Heart left ventricle (tissue), 16 donors: Measurements from ENCODE around the gene GAB2. TPM values are rescaled to one million over a fixed set of nuclear protein-coding genes. Genes with fewer than 3 reads are reported as not detected.

Source experiments
- ATAC-seq, 4 donors: fragments of 200-7000 bp; cut with Tn5 transposase; one replicate each; pipeline ENCODE4 v1.9.1; 2020 to 2022; ENCODE audit warnings: moderate library complexity in 4 of 4, mild to moderate bottlenecking in 3 of 4, moderate number of reproducible peaks in 1 of 4
- DNase-seq, 5 donors: peaks; one replicate each; pipeline ENCODE4 v3.0.0-alpha.2; 2020
- H3K27ac ChIP-seq, 12 donors: fragments of 200-600 bp; sonication (generic) in 4 of 12; one replicate each; pipeline versions ENCODE4 v1.5.0 to v1.8.0; 2016 to 2022; ENCODE audit warnings: mild to moderate bottlenecking in 2 of 12
- H3K27me3 ChIP-seq, 9 donors: fragments of 200-600 bp; sonication (generic) in 2 of 9; one replicate each; pipeline versions ENCODE4 v1.5.1 to v1.8.0; 2016 to 2022; ENCODE audit warnings: mild to moderate bottlenecking in 3 of 9
- H3K36me3 ChIP-seq, 9 donors: fragments of 200-600 bp; sonication (generic) in 2 of 9; one replicate each; pipeline versions ENCODE4 v1.5.0 to v1.8.0; 2018 to 2022; ENCODE audit warnings: mild to moderate bottlenecking in 2 of 9
- H3K4me1 ChIP-seq, 12 donors: fragments of 200-600 bp; sonication (generic) in 4 of 12; one replicate each; pipeline versions ENCODE4 v1.5.0 to v1.8.0; 2016 to 2022; ENCODE audit warnings: mild to moderate bottlenecking in 3 of 12
- H3K4me3 ChIP-seq, 12 donors: fragments of 200-600 bp; sonication (generic) in 4 of 12; one replicate each; pipeline versions ENCODE4 v1.5.0 to v1.8.0; 2017 to 2022; ENCODE audit warnings: mild to moderate bottlenecking in 9 of 12, moderate library complexity in 4 of 12
- H3K9me3 ChIP-seq, 12 donors: fragments of 200-600 bp; sonication (generic) in 4 of 12; one replicate each; pipeline versions ENCODE4 v1.5.0 to v1.8.0; 2016 to 2022; ENCODE audit warnings: mild to moderate bottlenecking in 1 of 12
- POLR2A ChIP-seq, 2 donors: fragments of 450-650 bp; IDR thresholded peaks; one replicate each; pipeline ENCODE4 v1.6.1; 2017; ENCODE audit warnings: antibody characterized with exemption in 2 of 2, mild to moderate bottlenecking in 2 of 2, moderate library complexity in 2 of 2
- WGBS, 4 donors: extraction: QIAGEN DNeasy Blood & Tissue Kit in 2 of 4; methylation state at CpG; one replicate each; pipeline versions ENCODE4 v1.1.5 to v1.1.7; 2013 to 2018; 5-methylcytosine and 5-hydroxymethylcytosine counted together
- intact Hi-C, 10 donors: fragments of 100-400 bp; cut with DNase I; formaldehyde crosslinking; loops; one replicate each; pipeline versions ENCODE4 v1.11.1 to v1.14.2; 2022
- polyA plus RNA-seq, 2 donors: library from polyadenylated mRNA; stranded (reverse); fragments of 200-250 nt; gene quantifications; one replicate each; pipeline ENCODE4 v1.2.3, GENCODE V29; 2013
- total RNA-seq, 9 donors: library from RNA; depleted of rRNA in 2 of 9; stranded (reverse); fragments of >200 nt in 2 of 9; fragmentation: NEBNext Ultra II Directional in 3 of 9; extraction: Animal tissue kit (Norgen Biotek cat#: 25700) in 3 of 9; gene quantifications; one replicate each; pipeline versions ENCODE4 v1.1.0 to v1.2.4, GENCODE V29; 2016 to 2023
- TF ChIP-seq, protein P1 (sequence below), 12 donors: fragments of 200-600 bp; sonication (generic) in 4 of 12; IDR thresholded peaks; one replicate each; pipeline versions ENCODE4 v1.5.0 to v1.8.0; 2018 to 2022; ENCODE audit warnings: antibody characterized with exemption in 12 of 12, mild to moderate bottlenecking in 5 of 12
- donor health status: ischemic (EF 13 %, LVEDD 7.1; RV severe dilation, severe dysfunction).
- donor health status: healthy with polysubstance abuse.
- donor health status: DM: no; HTN: yes; CAD: no.
- donor health status: DM: no; HTN: no; CAD: no.
- donor health status: ischemic (EF 25% LVEDD 6.9; RV normal size, moderate dysfunction).
- donor health status: ischemic (EF 25% LVEDD 5.7; RV mildly dilated, moderate dysfunction).
- donor health status: healthy.
- donor health status: DM: yes; HTN: yes; CAD: no.
- donor health status: ischemic (EF 35%, LVEDD 5.7; RV mildly dilated, moderate dysfunction).
- donor health status: nonischemic (EF 11% LVEDD 7.7; RV severe dilation, severe dysfunction).
- donor health status: DM: yes; HTN: yes; CAD: no.
- donor health status: PGD.
- donor health status: ischemic (EF 29% LVEDD 5.4; RV normal size, mild dysfunction).
- donor health status: nonischemic (EF 23%, LVEDD 6.1; RV moderate dilation, normal function).

GAB2 gene
- total and polyA plus RNA-seq, 11 donors = 6.1 to 53.0 (median 30.0) TPM

DNA sequence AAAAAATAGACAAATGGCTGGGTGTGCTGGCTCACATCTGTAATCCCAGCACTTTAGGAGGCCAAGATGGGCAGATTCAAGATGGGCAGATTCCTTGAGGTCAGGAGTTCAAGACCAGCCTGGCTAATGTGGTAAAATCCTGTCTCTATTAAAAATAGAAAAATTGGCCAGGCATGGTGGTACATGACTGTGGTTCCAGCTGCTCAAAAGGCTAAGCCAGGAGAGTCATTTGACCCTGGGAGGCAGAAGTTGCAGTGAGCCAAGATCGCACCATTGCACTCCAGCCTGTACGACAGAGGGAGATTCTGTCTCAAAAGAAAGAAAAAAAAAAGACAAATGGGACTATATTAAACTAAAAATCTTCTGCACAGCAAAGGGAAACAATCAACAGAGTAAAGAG is 173.5 kb downstream of the GAB2 start:
- Histone ChIP-seq H3K4me3 (no peak overlapping the region), H3K4me1 (peaks cover 0 to 19% (median 6%) of the 10 kb centered on the region in 12 donors), H3K36me3 (peaks cover 0 to 34% (median 15%) of the 10 kb centered on the region in 9 donors), H3K27ac (peak overlapping the region in 7 of 12 donors; percentile 3 to 59 (median 24)), H3K27me3 (no peaks in the 10 kb centered on the region), H3K9me3 (peaks cover 0 to 29% (median 7%) of the 10 kb centered on the region in 12 donors)
- intact Hi-C loops = loop anchor here in 1 of 10 donors (10.0 kb wide), 1 partner anchor 101 kb away; no protein-coding TSS in a partner anchor
- WGBS, 4 donors = 33 to 50% (median 39%) methylated on average over 2 of the region's 2 CpGs
- DNase-seq = no peak
- ATAC-seq = peak; percentile 44 to 72 (median 65)
- TF ChIP-seq, protein P1, sequence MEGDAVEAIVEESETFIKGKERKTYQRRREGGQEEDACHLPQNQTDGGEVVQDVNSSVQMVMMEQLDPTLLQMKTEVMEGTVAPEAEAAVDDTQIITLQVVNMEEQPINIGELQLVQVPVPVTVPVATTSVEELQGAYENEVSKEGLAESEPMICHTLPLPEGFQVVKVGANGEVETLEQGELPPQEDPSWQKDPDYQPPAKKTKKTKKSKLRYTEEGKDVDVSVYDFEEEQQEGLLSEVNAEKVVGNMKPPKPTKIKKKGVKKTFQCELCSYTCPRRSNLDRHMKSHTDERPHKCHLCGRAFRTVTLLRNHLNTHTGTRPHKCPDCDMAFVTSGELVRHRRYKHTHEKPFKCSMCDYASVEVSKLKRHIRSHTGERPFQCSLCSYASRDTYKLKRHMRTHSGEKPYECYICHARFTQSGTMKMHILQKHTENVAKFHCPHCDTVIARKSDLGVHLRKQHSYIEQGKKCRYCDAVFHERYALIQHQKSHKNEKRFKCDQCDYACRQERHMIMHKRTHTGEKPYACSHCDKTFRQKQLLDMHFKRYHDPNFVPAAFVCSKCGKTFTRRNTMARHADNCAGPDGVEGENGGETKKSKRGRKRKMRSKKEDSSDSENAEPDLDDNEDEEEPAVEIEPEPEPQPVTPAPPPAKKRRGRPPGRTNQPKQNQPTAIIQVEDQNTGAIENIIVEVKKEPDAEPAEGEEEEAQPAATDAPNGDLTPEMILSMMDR (IDR thresholded peaks at IDR 0.05) = no peak
- no peak for TF ChIP-seq POLR2A (IDR thresholded peaks at IDR 0.05)

DNA sequence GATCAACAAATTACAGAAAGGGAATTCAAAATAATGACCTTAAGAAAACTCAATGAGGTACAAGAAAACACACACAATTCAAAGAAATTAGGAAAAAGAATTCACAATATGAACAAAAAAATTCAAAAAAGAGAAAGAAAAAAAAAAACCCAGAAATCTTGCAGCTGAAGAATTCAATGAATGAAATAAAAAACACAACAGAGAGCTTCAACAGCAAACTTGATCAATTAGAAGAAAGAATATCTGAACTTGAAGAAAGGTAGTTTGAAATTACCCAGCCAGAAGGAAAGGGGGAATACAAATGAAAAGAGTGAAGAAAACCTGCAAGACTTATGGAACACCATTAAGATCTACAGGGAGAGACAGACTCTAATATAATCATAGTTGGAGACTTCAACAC is 176.1 kb downstream of the GAB2 start:
- H3K9me3 ChIP-seq = peaks cover 0 to 31% (median 7%) of the 10 kb centered on the region in 12 donors
- TF ChIP-seq, protein P1 (IDR thresholded peaks at IDR 0.05) = no peak
- no peak for TF ChIP-seq POLR2A (IDR thresholded peaks at IDR 0.05)
- peaks cover 0 to 15% (median 0%) of the 10 kb centered on the region in 9 donors for H3K36me3 ChIP-seq
- ATAC-seq = no peak
- H3K27ac ChIP-seq = no peak overlapping the region
- no peak for DNase-seq
- intact Hi-C loops = loop anchor here in 1 of 10 donors (10.0 kb wide), 1 partner anchor 103 kb away; no protein-coding TSS in a partner anchor
- peaks cover 0 to 19% (median 6%) of the 10 kb centered on the region in 12 donors for H3K4me1 ChIP-seq
- H3K4me3 ChIP-seq = no peak overlapping the region
- no peaks in the 10 kb centered on the region for H3K27me3 ChIP-seq

DNA sequence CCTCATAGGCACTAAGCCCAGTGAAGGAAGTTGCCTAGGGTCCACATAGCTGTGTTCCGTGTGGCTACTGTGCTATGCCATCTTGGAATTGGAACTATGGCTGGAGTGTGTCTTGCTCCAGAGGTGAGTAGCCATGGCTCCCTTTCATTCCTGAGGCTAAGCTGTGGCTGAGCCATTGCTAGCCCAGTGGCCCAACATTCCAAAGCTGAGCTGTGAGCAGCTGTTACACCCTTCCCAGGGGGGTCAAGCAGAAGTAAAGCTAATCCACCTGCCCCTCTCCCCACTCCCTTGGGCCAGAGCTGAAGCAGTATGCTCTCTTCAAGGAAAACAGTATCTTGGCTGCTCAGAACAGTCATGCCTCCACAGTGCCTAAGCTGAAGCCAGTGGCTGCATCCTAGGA is 177.8 kb downstream of the GAB2 start:
- Histone ChIP-seq H3K4me1 (peaks cover 0 to 16% (median 6%) of the 10 kb centered on the region in 12 donors), H3K9me3 (peaks cover 0 to 23% (median 7%) of the 10 kb centered on the region in 12 donors), H3K27ac (no peak overlapping the region), H3K36me3 (peaks cover 0 to 8% (median 0%) of the 10 kb centered on the region in 9 donors), H3K27me3 (no peaks in the 10 kb centered on the region), H3K4me3 (no peak overlapping the region)
- TF ChIP-seq, protein P1 (IDR thresholded peaks at IDR 0.05) = no peak
- intact Hi-C loops = loop anchor here in 2 of 10 donors (10.0 kb wide), 2 partner anchors 55 to 105 kb away; no protein-coding TSS in a partner anchor
- ATAC-seq (peak in 1 of 4 donors; percentile 24), DNase-seq (no peak)
- WGBS, 4 donors = 83 to 100% (median 99%) methylated on average over 1 of the region's 1 CpG

DNA sequence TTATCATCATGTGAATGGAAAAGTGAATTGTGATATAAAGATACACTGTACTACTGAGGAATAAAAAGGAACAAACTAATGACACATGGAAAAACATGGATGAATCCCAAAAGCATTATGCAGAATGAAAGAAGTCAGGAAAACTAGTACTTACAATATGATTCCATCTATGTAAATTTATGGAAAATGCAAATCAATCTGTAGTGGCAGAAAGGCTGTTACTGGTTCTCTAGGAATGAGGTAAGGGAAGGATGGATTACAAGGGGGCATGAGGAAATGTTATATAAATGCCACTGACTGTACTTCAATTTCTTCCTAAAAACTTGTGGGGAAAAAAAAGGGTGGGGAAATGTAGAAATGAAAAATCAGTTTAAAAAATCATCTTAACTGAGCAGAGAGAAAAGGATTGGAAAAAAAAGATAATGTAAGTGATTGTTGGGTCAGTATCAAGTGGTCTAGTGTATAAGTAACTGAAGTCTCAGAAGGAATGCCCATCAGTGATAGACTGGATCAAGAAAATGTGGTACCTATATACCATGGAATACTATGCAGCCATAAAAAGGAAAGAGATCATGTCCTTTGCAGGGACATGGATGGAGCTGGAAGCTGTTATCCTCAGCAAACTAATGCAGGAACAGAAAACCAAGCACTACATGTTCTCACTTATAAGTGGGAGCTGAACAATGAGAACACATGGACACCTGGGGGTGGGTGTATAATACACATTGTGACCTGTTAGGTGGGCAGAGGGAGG is 180.2 kb downstream of the GAB2 start:
- no peaks in the 10 kb centered on the region for H3K27me3 ChIP-seq

More for the DNA sequence above, 180.2 kb downstream of the GAB2 start:
- DNase-seq (no peak), ATAC-seq (no peak)
- Histone ChIP-seq H3K9me3 (peaks cover 0 to 20% (median 7%) of the 10 kb centered on the region in 12 donors), H3K36me3 (peaks cover 0 to 8% (median 0%) of the 10 kb centered on the region in 9 donors), H3K4me3 (no peak overlapping the region), H3K4me1 (peaks cover 0 to 18% (median 4%) of the 10 kb centered on the region in 12 donors), H3K27ac (no peak overlapping the region)
- intact Hi-C loops = loop anchor here in 1 of 10 donors (10.0 kb wide), 1 partner anchor 57 kb away; no protein-coding TSS in a partner anchor
- TF ChIP-seq, protein P1 (IDR thresholded peaks at IDR 0.05) = no peak
